HFFc6 (cell line): ENCODE measurements around the gene MAN2A2. TPM values are rescaled to one million over a fixed set of nuclear protein-coding genes. Genes with fewer than 3 reads are reported as not detected.

Experiments
- DNase-seq: peaks from one replicate; pipeline ENCODE4 v3.0.0-alpha.2; 2018
- H3K27ac Mint-ChIP-seq: 2 replicates; pipeline ENCODE4 v1.8.0; 2020; ENCODE audit warnings: mild to moderate bottlenecking, mixed read lengths
- H3K27me3 Mint-ChIP-seq: 2 replicates; pipeline ENCODE4 v1.8.0; 2021; ENCODE audit warnings: mild to moderate bottlenecking, moderate library complexity, mixed read lengths; ENCODE audit not compliant: insufficient read depth
- H3K36me3 Mint-ChIP-seq: 2 replicates; pipeline ENCODE4 v1.8.0; 2021; ENCODE audit warnings: low read depth, mixed read lengths
- H3K4me1 Mint-ChIP-seq: 2 replicates; pipeline ENCODE4 v1.8.0; 2020; ENCODE audit warnings: low read depth, mixed read lengths
- H3K4me3 Mint-ChIP-seq: 2 replicates; pipeline ENCODE4 v1.8.0; 2020; ENCODE audit warnings: mild to moderate bottlenecking, moderate library complexity, mixed read lengths
- H3K9me3 Mint-ChIP-seq: 2 replicates; pipeline ENCODE4 v1.8.0; 2020; ENCODE audit warnings: mild to moderate bottlenecking, mixed read lengths
- total RNA-seq, 6 experiments: library from RNA; stranded (reverse); fragmentation: NEBNext Ultra II Directional; extraction: Animal tissue kit (Norgen Biotek cat#: 25700); gene quantifications; 2 replicates in 1 of 6; 3 replicates in 5 of 6; pipeline ENCODE4 v1.2.3, GENCODE V29; 2021
- TF ChIP-seq, protein P1 (sequence below): fragments of 200-600 bp; sonication (generic); IDR thresholded peaks from 2 replicates; pipeline ENCODE4 v1.5.0; 2021; ENCODE audit warnings: antibody characterized with exemption, mild to moderate bottlenecking

Gene MAN2A2
- total RNA-seq, 6 experiments from 2014 or later = 15.8 to 26.9 (median 23.4) TPM

- Mint-ChIP-seq H3K36me3 (peaks cover 12% of the 10 kb centered on the region), H3K27me3 (no peaks in the 10 kb centered on the region), H3K27ac (no peak overlapping the region), H3K9me3 (no peaks in the 10 kb centered on the region), H3K4me3 (no peak overlapping the region), H3K4me1 (no peaks in the 10 kb centered on the region)
- TF ChIP-seq, protein P1, sequence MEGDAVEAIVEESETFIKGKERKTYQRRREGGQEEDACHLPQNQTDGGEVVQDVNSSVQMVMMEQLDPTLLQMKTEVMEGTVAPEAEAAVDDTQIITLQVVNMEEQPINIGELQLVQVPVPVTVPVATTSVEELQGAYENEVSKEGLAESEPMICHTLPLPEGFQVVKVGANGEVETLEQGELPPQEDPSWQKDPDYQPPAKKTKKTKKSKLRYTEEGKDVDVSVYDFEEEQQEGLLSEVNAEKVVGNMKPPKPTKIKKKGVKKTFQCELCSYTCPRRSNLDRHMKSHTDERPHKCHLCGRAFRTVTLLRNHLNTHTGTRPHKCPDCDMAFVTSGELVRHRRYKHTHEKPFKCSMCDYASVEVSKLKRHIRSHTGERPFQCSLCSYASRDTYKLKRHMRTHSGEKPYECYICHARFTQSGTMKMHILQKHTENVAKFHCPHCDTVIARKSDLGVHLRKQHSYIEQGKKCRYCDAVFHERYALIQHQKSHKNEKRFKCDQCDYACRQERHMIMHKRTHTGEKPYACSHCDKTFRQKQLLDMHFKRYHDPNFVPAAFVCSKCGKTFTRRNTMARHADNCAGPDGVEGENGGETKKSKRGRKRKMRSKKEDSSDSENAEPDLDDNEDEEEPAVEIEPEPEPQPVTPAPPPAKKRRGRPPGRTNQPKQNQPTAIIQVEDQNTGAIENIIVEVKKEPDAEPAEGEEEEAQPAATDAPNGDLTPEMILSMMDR = no peak
- no peak for DNase-seq
Measured at GRCh38 chr15:90913398-90913944, 10.4 kb downstream of the MAN2A2 start.

- Mint-ChIP-seq H3K36me3 (peaks cover 12% of the 10 kb centered on the region), H3K4me1 (no peaks in the 10 kb centered on the region), H3K9me3 (no peaks in the 10 kb centered on the region), H3K27me3 (no peaks in the 10 kb centered on the region), H3K4me3 (no peak overlapping the region), H3K27ac (no peak overlapping the region)
- TF ChIP-seq, protein P1 = no peak
- DNase-seq = no peak
Measured at GRCh38 chr15:90914305-90915080, 11.4 kb downstream of the MAN2A2 start.

- Mint-ChIP-seq H3K27ac (no peak overlapping the region), H3K36me3 (peaks cover 12% of the 10 kb centered on the region), H3K27me3 (no peaks in the 10 kb centered on the region), H3K9me3 (no peaks in the 10 kb centered on the region), H3K4me1 (no peaks in the 10 kb centered on the region), H3K4me3 (no peak overlapping the region)
- no peak for DNase-seq
- TF ChIP-seq, protein P1 = no peak
Measured at GRCh38 chr15:90915216-90915807, 12.2 kb downstream of the MAN2A2 start.

GRCh38 chr15:90915808-90916440 is 12.8 kb downstream of the MAN2A2 start:
- Mint-ChIP-seq H3K4me1 (no peaks in the 10 kb centered on the region), H3K27me3 (no peaks in the 10 kb centered on the region), H3K27ac (no peak overlapping the region), H3K36me3 (peaks cover 12% of the 10 kb centered on the region), H3K9me3 (no peaks in the 10 kb centered on the region), H3K4me3 (no peak overlapping the region)
- TF ChIP-seq, protein P1 = no peak
- DNase-seq = no peak

DNA sequence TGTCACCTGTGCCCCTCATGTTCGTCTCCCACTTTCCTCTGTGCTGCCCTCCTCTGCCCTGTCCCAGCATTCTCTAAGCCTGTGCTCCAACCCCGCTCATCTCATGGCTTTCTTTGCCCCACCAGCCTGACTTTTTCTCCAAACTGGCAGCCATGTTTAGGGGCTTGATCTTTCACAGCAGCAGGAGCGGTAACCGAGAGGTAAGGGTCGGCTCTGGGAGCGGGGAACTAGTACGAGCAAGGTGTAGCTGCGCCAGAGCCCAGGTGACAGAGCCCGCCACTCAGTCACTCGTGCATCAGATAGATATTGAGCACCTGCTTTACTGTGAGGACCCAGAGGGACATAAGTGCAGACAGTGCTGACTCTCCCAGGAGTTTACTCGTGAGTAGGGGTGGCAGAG is 13.4 kb downstream of the MAN2A2 start:
- no peaks in the 10 kb centered on the region for H3K27me3 Mint-ChIP-seq
- peaks cover 12% of the 10 kb centered on the region for H3K36me3 Mint-ChIP-seq
- no peak overlapping the region for H3K27ac Mint-ChIP-seq
- no peak overlapping the region for H3K4me3 Mint-ChIP-seq
- TF ChIP-seq, protein P1 = no peak
- H3K4me1 Mint-ChIP-seq = no peaks in the 10 kb centered on the region
- DNase-seq = no peak
- no peaks in the 10 kb centered on the region for H3K9me3 Mint-ChIP-seq
